ENCODE data around the gene FAM241A. TPM values are rescaled to one million over a fixed set of nuclear protein-coding genes. Genes with fewer than 3 reads are reported as not detected.
A peak's percentile ranks its signal among the peaks of the same experiment; 100 is the strongest.
"Not testable (repeated sequence)": the region's sequence is repeated elsewhere in the genome, so short reads cannot be mapped to it uniquely, and the experiment has no call there.

The FAM241A gene
- polyA plus RNA-seq, 10 donors: 3.6 to 5.7 (median 4.4) TPM

GRCh38 chr4:112208137-112209095 is 63.2 kb downstream of the FAM241A start:
- not testable (repeated sequence) for DNase-seq

DNA sequence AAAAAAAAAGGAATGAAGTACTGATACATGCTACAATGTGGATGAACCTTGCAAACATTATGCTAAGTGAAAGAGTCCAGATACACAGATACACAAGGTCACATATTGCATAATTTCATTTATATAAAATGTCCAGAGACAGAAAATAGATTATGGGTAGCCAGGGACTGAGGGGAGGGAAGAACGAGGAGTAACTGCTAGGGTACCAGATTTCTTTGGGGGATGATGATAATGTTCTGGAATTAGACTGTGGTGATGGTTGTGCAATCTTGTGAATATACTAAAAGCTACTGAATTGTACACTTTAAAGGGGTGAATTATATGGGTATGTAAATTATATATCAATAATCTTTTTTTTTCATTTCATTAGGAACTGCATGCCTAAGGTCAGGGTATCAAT is 65.5 kb downstream of the FAM241A start:
- no peak for DNase-seq

DNA sequence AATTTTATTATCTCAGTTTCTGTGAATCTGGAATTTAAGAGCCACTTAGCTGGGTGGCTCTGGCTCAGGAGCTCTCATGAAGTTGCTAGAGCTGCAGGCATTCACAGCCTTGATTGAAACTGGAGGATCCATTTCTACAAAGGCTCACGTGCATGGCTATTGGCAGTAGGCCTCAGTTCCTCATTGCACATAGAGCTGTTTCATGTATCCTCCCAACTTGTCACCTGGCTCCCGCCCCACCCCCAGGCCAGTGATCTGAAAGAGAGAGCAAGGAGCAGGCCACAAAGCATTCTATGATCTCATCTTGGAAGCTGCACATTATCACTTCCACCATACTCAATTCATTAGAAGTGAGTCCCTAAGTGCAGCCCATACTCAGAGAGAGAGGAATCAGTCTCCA is 67.8 kb downstream of the FAM241A start:
- no peak for DNase-seq

GRCh38 chr4:112213856-112214255 is 68.6 kb downstream of the FAM241A start:
- DNase-seq: no peak

DNA sequence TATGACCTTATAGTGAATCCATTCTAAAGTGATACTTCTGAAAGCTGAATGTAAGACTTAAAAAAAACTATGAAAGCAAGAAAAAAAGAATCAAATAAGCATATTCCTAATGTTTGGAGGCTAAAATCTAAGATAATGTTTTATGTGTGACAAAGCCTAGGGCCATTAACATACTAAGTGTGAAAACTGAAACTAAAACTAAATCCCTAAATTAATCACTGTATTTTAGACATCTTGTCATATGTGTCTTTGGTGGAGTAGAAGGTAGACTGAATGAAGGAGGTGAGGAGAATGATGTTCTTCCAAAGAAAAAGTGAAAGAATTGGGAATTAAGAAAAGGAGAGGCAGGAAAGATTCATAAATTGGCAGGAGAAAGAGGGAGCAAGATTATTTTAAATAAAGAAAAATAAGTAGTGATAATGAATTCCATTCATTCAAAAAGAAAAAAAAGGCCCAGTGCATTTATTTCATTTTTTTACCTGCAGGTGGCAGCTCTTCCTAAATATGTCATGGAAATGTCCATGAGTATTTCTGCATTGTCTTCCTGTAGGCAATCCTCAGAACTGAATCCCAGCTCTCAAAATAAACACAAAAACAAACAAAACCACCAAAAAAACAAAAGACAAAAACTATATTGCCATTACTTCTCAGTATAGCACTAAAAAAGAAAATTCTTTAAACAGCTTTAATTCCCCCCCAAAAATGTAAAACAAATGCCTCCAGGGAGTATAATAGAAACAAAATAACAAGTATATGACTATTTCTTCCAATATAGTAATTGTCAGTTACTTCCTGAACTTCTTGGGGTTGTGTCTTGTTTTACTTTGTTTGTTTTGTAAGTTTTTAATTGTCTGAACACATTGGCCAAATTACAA is 69.4 kb downstream of the FAM241A start:
- DNase-seq: peak in 2 of 3 donors; percentile 14 to 21

DNA sequence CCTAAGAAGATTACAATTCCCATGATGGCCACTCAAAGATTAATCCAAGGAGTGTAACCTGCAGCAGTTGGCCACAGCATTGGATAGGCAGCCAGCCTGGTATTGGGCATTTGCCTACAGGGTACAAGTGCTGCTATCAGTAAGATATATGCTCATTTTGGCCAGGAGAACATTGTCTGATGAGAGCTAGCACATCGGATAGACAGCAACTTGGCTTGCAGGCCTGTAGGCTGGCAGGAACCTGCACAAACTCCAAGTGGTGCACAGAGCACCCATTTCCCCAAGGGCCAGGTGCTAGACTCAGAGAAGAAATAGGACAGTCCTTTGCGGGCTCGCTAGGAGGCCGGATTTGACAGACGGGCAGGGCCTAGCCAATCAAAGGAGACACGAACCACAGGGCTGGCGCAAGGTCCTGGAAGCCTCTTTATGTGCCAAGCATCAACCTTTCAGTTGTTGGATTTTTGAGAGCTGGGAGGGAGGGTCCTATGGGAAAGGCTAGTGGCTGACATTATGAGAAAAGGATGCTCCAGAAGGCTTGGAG is 74.6 kb downstream of the FAM241A start:
- no peak for DNase-seq

DNA sequence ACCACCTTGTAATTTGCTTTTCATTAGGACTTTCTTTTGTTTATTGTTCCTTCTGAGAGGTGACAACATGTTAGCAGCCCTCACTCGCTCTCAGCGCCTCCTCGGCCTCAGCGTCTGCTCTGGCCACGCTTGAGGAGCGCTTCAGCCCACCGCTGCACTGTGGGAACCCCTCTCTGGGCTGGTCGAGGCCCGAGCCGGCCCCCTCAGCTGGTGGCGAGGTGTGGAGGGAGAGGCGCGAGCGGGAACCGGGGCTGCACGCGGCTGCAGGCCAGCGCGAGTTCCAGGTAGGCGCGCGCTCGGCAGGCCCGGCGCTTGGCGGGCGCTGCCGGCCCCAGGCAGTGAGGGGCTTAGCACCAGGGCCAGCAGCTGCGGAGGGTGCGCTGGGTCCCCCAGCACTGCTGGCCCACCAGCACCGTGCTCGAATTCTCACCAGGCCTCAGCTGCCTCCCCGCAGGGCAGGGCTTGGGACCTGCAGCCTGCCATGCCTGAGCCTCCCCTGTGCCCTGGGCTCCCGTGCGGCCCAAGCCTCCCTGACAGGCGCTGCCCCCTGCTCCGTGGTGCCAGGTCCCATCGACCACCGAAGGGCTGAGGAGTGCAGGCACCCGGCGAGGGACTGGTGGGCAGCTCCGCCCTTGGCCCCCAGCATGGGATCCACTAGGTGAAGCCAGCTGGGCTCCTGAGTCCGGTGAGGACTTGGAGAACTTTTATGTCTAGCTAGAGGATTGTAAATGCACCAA is 77.1 kb downstream of the FAM241A start:
- no peak for DNase-seq

DNA sequence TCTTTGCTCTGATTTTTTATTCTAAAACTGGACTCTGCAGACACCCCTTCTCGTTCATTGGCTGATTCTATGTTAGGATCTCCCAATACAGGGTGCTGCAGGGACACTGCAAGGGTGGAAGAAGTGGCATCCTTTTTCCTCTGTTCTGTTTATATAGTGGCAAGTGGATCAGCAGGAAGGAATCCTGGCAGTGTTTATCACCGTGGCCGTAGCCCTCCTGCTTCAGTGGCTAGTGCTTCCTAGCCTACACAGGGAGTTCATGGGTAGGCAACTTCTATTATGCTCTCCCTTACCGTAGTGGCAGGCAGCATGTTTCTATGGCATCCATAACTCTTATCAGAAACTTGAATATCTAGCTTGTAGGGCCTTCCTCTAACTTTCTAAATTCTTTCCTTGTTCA is 79.9 kb downstream of the FAM241A start:
- DNase-seq: no peak

GRCh38 chr4:112230879-112231778 is 85.9 kb downstream of the FAM241A start:
- peak; percentile 97 to 99 (median 99) for DNase-seq

DNA sequence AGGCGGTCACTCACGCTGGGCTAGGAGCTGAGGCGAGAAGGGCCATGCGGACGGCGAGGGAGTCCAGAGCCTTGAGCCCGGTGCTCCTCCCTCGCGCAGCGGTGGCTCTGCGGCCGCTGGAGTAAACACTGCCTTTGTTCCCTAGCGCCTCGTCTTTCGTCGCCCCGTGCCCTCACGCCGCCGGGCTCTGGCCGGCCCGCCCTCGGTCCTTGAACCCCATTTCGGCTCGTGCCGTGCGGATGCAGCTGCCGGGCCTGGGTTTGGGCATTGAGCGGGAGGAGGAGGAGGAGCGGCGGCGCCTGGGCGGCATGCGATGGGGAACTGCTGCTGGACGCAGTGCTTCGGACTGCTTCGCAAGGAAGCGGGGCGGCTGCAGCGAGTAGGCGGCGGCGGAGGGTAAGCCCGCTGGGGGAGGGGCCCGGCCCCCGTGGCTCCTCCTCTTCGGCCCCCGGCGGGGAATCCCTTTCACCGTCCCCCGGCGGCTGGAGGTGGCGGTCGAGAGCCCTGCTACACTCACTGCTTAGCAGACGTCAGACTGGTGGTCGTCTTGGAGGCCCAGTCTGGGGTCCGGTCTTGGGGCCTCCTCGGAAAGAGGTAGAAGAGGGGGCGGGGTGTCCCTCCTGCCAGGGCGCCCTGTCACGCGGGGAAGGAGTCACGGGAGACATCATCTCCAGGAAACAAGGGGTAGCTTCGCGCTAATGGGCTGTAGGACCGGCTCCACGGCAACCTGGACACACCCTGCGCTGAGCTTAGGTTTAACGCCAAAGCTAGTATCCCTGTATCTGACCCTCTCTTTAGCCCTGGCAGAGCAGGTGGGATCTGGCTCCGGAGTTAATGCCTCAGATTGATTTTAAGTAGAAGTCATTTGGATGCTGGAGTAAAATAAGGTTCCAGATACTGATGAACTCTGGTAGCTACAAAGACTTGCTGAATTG is 86.8 kb downstream of the FAM241A start, which contains the start of gene AP1AR:
TSS of gene AP1AR (plus strand) at position 9 of the 935 bp plus-strand sequence. CDS start at position 314, 305 bp downstream.
- peak; percentile 73 to 94 (median 86) for DNase-seq

- peak; percentile 75 to 86 (median 83) for DNase-seq
Observed at GRCh38 chr4:112234952-112235609, 89.8 kb downstream of the FAM241A start.

DNA sequence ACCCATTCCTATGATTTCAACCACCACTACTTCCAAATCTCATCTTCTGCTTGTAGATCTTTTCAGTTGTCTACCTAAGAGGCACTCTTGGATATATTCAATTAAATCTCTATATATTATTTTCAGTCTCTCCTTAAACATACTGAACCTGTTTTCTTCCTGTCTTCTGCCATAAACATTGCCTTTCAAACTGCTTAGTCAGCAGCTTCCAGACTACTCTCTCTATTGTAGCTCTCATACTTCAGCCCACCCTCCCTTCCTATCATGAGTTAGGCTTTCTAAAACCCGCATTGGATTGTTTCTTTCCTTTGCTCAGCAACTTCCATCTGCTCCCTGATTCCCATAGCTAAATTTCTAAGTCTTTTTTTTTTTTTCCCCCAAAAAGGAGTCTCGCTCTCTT is 90.8 kb downstream of the FAM241A start:
- no peak for DNase-seq

GRCh38 chr4:112238833-112239232 is 93.6 kb downstream of the FAM241A start:
- DNase-seq: no peak

Other genes starting within 250 kb of the FAM241A start
- gene AP1AR, start 86.3 kb downstream of the FAM241A start, polyA plus RNA-seq (ENCODE audit: insufficient read length in 10 of 10): 10 to 100 TPM in 9 of 10 donors, 1 to 10 TPM in 1; 9.5 to 17.4 (median 12.3) TPM
- gene TIFA, start 140.4 kb downstream of the FAM241A start, polyA plus RNA-seq (ENCODE audit: insufficient read length in 10 of 10): 1 to 10 TPM; 3.7 to 8.8 (median 6.1) TPM
- 10 to 100 TPM in 1 of 10 donors, 1 to 10 TPM in 9; 3.8 to 10.6 (median 6.7) TPM for gene ALPK1, start 151.9 kb downstream of the FAM241A start, polyA plus RNA-seq (ENCODE audit: insufficient read length in 10 of 10)

Data from muscle of back (tissue), 11 donors.